ENCODE data around the gene LY6G5B. TPM values are rescaled to one million over a fixed set of nuclear protein-coding genes. Genes with fewer than 3 reads are reported as not detected.

LY6G5B gene
- total and polyA plus RNA-seq, 2 donors (not counting 3 experiments of a cell fraction or from before 2014, with no cell fraction given), result 15.4 to 25.0 TPM

DNA sequence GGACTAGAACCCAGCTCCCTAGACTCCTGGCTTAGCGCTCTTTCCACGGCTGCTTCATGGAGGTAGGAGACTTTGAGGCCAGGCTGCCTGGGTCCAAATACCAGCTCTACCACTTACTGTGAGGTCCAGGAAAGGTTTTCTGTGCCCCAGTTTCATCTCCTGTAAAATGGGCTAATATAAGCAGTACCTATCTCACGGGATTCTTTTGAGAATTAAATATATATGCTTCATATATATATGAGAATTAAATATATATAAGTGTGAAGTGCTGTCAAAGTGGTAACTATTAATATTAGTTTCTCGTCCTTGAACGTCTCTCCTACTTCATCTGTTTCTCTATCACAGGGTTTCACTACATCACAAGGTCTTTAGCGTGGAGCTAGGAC, 21.3 kb downstream of the LY6G5B start:
- Histone ChIP-seq H3K9me3 (replicated peaks; ENCODE audit: control insufficient read depth, insufficient read depth, low read length) (no peaks in the 10 kb centered on the region), H2AFZ (ENCODE audit: low read depth, low read length) (no peak overlapping the region), H4K20me1 (replicated peaks; ENCODE audit: control insufficient read depth, extremely low read depth, insufficient read depth, low read length) (no peaks in the 10 kb centered on the region), H3K4me3 (replicated peaks in 1 of 3; ENCODE audit: insufficient read depth in 1 of 3, low read depth in 1 of 3, low read length in 3 of 3) (no peak overlapping the region), H3K4me2 (ENCODE audit: insufficient read depth, low read length) (no peak overlapping the region), H3K4me1 (ENCODE audit: control insufficient read depth, extremely low read depth, insufficient read depth, low read length) (peaks cover 10% of the 10 kb centered on the region), H3K27ac (ENCODE audit: insufficient read depth, low read depth, low read length) (no peak overlapping the region), H3K79me2 (ENCODE audit: control insufficient read depth, insufficient read depth, low read length) (no peaks in the 10 kb centered on the region), H3K27me3 (ENCODE audit: control insufficient read depth in 2 of 2, insufficient read depth in 2 of 2, low read length in 2 of 2) (no peaks in the 10 kb centered on the region), H3K9ac (replicated peaks; ENCODE audit: extremely low read depth, insufficient read depth, low read length) (no peak overlapping the region), H3K36me3 (ENCODE audit: control insufficient read depth in 2 of 2, extremely low read depth in 1 of 2, insufficient read depth in 2 of 2, low read length in 2 of 2) (peaks cover 6 to 48% of the 10 kb centered on the region in 2 experiments), H3K9me1 (replicated peaks; ENCODE audit: control insufficient read depth, extremely low read depth, insufficient read depth, low read length) (no peaks in the 10 kb centered on the region)
- TF ChIP-seq MYC (IDR thresholded peaks at IDR 0.05; ENCODE audit: low read depth, low read length) (no peak), JUN (IDR thresholded peaks at IDR 0.05; ENCODE audit: borderline replicate concordance, insufficient read depth, insufficient read length, low read depth) (no peak), GATA2 (IDR thresholded peaks at IDR 0.05; ENCODE audit: insufficient read depth, insufficient read length, low read depth, low read length) (no peak), EZH2 (IDR thresholded peaks at IDR 0.05; ENCODE audit: borderline replicate concordance, low read depth, low read length, severe bottlenecking) (no peak), FOS (IDR thresholded peaks at IDR 0.05; ENCODE audit: borderline replicate concordance, insufficient read depth, low read length) (no peak), POLR2A (IDR thresholded peaks at IDR 0.05; ENCODE audit: low read depth, low read length) (no peak), POLR2AphosphoS5 (IDR thresholded peaks at IDR 0.05; ENCODE audit: insufficient read depth, low read depth, low read length) (no peak)
- TF ChIP-seq, protein P1, sequence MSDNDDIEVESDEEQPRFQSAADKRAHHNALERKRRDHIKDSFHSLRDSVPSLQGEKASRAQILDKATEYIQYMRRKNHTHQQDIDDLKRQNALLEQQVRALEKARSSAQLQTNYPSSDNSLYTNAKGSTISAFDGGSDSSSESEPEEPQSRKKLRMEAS (IDR thresholded peaks at IDR 0.05; ENCODE audit: insufficient read depth, insufficient read length), result no peak
- TF ChIP-seq, protein P2, sequence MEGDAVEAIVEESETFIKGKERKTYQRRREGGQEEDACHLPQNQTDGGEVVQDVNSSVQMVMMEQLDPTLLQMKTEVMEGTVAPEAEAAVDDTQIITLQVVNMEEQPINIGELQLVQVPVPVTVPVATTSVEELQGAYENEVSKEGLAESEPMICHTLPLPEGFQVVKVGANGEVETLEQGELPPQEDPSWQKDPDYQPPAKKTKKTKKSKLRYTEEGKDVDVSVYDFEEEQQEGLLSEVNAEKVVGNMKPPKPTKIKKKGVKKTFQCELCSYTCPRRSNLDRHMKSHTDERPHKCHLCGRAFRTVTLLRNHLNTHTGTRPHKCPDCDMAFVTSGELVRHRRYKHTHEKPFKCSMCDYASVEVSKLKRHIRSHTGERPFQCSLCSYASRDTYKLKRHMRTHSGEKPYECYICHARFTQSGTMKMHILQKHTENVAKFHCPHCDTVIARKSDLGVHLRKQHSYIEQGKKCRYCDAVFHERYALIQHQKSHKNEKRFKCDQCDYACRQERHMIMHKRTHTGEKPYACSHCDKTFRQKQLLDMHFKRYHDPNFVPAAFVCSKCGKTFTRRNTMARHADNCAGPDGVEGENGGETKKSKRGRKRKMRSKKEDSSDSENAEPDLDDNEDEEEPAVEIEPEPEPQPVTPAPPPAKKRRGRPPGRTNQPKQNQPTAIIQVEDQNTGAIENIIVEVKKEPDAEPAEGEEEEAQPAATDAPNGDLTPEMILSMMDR (IDR thresholded peaks at IDR 0.05; ENCODE audit: extremely low read depth in 1 of 2, insufficient read depth in 1 of 2, low read depth in 1 of 2, low read length in 2 of 2), result no peak
- CTCF ChIA-PET, result interaction anchor here (1.1 to 2.1 kb wide), 6 partner anchors 20 to 139 kb away, joined by 3 to 8 read pairs (median 6); partner anchors contain the start of gene LSM2
- POLR2A ChIA-PET, result interaction anchor here (1.5 kb wide), 1 partner anchor 136 kb away, joined by 4 read pairs; the partner anchor contains the start of gene HSPA1B
- BruUV-seq (replicated peaks), result no TSS peak
- no peak for DNase-seq (ENCODE audit: low read depth, low spot score)
- dilution Hi-C loops (cut with MboI; ENCODE audit: extremely low pct_ligation_motif_present, low sequenced_read_pairs), result no loop called here
- FAIRE-seq, result no peak
- intact Hi-C loops (cut with micrococcal nuclease), result no loop called here
